Measurements from ENCODE around the gene EBP. TPM values are rescaled to one million over a fixed set of nuclear protein-coding genes. Genes with fewer than 3 reads are reported as not detected.
A peak's percentile ranks its signal among the peaks of the same experiment; 100 is the strongest.
"Not testable (repeated sequence)": the region's sequence is repeated elsewhere in the genome, so short reads cannot be mapped to it uniquely, and the experiment has no call there.

EBP gene
- total RNA-seq, 3 donors from 2014 or later: 60.5 to 161 (median 158) TPM

- no peaks in the 10 kb centered on the region for H3K4me1 ChIP-seq (ENCODE audit: low read depth)
- H3K4me3 ChIP-seq: no peak overlapping the region
- DNase-seq (no peak), ATAC-seq (no peak)
- H3K36me3 ChIP-seq (ENCODE audit: low read depth): no peaks in the 10 kb centered on the region
- no peak for TF ChIP-seq CTCF (IDR thresholded peaks at IDR 0.05)
- intact Hi-C loops (cut with DNase I, micrococcal nuclease): no loop called here
- no peaks in the 10 kb centered on the region for H3K9me3 ChIP-seq
Observed at GRCh38 chrX:48523682-48524081, 2.1 kb downstream of the EBP start.

GRCh38 chrX:48525853-48526252 is 4.2 kb downstream of the EBP start:
- DNase-seq; H3K4me3 ChIP-seq; intact Hi-C loops (cut with DNase I, micrococcal nuclease); H3K9me3 ChIP-seq; H3K36me3 ChIP-seq (ENCODE audit: low read depth); ATAC-seq; H3K4me1 ChIP-seq (ENCODE audit: low read depth): not testable (repeated sequence)

GRCh38 chrX:48530736-48531135 is 9.1 kb downstream of the EBP start:
- Histone ChIP-seq H3K36me3 (ENCODE audit: low read depth) (no peaks in the 10 kb centered on the region), H3K4me1 (ENCODE audit: low read depth) (no peaks in the 10 kb centered on the region), H3K9me3 (no peaks in the 10 kb centered on the region), H3K4me3 (no peak overlapping the region)
- ATAC-seq: no peak
- no peak for DNase-seq
- intact Hi-C loops (cut with DNase I, micrococcal nuclease): no loop called here
- TF ChIP-seq CTCF (IDR thresholded peaks at IDR 0.05): no peak

- TF ChIP-seq CTCF (IDR thresholded peaks at IDR 0.05): no peak
- no peak overlapping the region for H3K4me3 ChIP-seq
- H3K4me1 ChIP-seq (ENCODE audit: low read depth): no peaks in the 10 kb centered on the region
- H3K9me3 ChIP-seq: no peaks in the 10 kb centered on the region
- intact Hi-C loops (cut with DNase I, micrococcal nuclease): no loop called here
- peak; percentile 91 for ATAC-seq
- H3K36me3 ChIP-seq (ENCODE audit: low read depth): no peaks in the 10 kb centered on the region
- DNase-seq: peak in 1 of 3 donors; percentile 37
Observed at GRCh38 chrX:48531358-48531959, 9.9 kb downstream of the EBP start.

- Histone ChIP-seq H3K9me3 (no peaks in the 10 kb centered on the region), H3K36me3 (ENCODE audit: low read depth) (no peaks in the 10 kb centered on the region), H3K4me3 (no peak overlapping the region), H3K4me1 (ENCODE audit: low read depth) (no peaks in the 10 kb centered on the region)
- intact Hi-C loops (cut with DNase I, micrococcal nuclease): no loop called here
- DNase-seq (no peak), ATAC-seq (no peak)
- no peak for TF ChIP-seq CTCF (IDR thresholded peaks at IDR 0.05)
Observed at GRCh38 chrX:48532161-48532560, 10.6 kb downstream of the EBP start.

GRCh38 chrX:48533165-48533564 is 11.6 kb downstream of the EBP start:
- H3K36me3 ChIP-seq (ENCODE audit: low read depth): no peaks in the 10 kb centered on the region
- DNase-seq (no peak), ATAC-seq (no peak)
- no peak overlapping the region for H3K4me3 ChIP-seq
- intact Hi-C loops (cut with DNase I, micrococcal nuclease): no loop called here
- TF ChIP-seq CTCF (IDR thresholded peaks at IDR 0.05): no peak
- no peaks in the 10 kb centered on the region for H3K9me3 ChIP-seq
- no peaks in the 10 kb centered on the region for H3K4me1 ChIP-seq (ENCODE audit: low read depth)

Measured in mucosa of descending colon (tissue), 3 donors.